Measurements from ENCODE around the gene ASCL5.

The ASCL5 gene

GRCh38 chr1:201110616-201111015, 16.4 kb downstream of the ASCL5 start:
- no peak for DNase-seq (ENCODE audit: low spot score)

- DNase-seq (ENCODE audit: low spot score) = no peak
Measured at GRCh38 chr1:201110138-201110537, 16.8 kb downstream of the ASCL5 start.

- DNase-seq (ENCODE audit: low spot score) = no peak
Measured at GRCh38 chr1:201109651-201110050, 17.3 kb downstream of the ASCL5 start.

- no peak for DNase-seq (ENCODE audit: low spot score)
Measured at GRCh38 chr1:201108614-201109013, 18.4 kb downstream of the ASCL5 start.

GRCh38 chr1:201105688-201106087, 21.3 kb downstream of the ASCL5 start:
- DNase-seq (ENCODE audit: low spot score) = no peak

- DNase-seq (ENCODE audit: low spot score) = no peak
Measured at GRCh38 chr1:201104141-201104540, 22.8 kb downstream of the ASCL5 start.

- no peak for DNase-seq (ENCODE audit: low spot score)
Measured at GRCh38 chr1:201103666-201104065, 23.3 kb downstream of the ASCL5 start.

- DNase-seq (ENCODE audit: low spot score) = no peak
Measured at GRCh38 chr1:201100169-201100930, 26.6 kb downstream of the ASCL5 start.

- DNase-seq (ENCODE audit: low spot score) = no peak
Measured at GRCh38 chr1:201098992-201099677, 27.8 kb downstream of the ASCL5 start.

GRCh38 chr1:201096977-201097856, 29.8 kb downstream of the ASCL5 start:
- DNase-seq (ENCODE audit: low spot score) = no peak

GRCh38 chr1:201096041-201096461, 30.9 kb downstream of the ASCL5 start:
- no peak for DNase-seq (ENCODE audit: low spot score)

GRCh38 chr1:201095581-201095980, 31.4 kb downstream of the ASCL5 start:
- no peak for DNase-seq (ENCODE audit: low spot score)

- DNase-seq (ENCODE audit: low spot score) = no peak
Measured at GRCh38 chr1:201094832-201095231, 32.2 kb downstream of the ASCL5 start.

GRCh38 chr1:201093962-201094361, 33.0 kb downstream of the ASCL5 start:
- no peak for DNase-seq (ENCODE audit: low spot score)

GRCh38 chr1:201093561-201093960, 33.4 kb downstream of the ASCL5 start:
- no peak for DNase-seq (ENCODE audit: low spot score)

GRCh38 chr1:201092738-201093137, 34.2 kb downstream of the ASCL5 start:
- DNase-seq (ENCODE audit: low spot score) = no peak

- DNase-seq (ENCODE audit: low spot score) = no peak
Measured at GRCh38 chr1:201091256-201091655, 35.7 kb downstream of the ASCL5 start.

GRCh38 chr1:201090541-201090940, 36.4 kb downstream of the ASCL5 start:
- no peak for DNase-seq (ENCODE audit: low spot score)

GRCh38 chr1:201089596-201089995, 37.4 kb downstream of the ASCL5 start:
- no peak for DNase-seq (ENCODE audit: low spot score)

GRCh38 chr1:201088901-201089525, 38.0 kb downstream of the ASCL5 start:
- DNase-seq (ENCODE audit: low spot score) = no peak

- DNase-seq (ENCODE audit: low spot score) = no peak
Measured at GRCh38 chr1:201088395-201088794, 38.6 kb downstream of the ASCL5 start.
